ENCODE data around the gene SPATA33.

The SPATA33 gene

GRCh38 chr16:89704281-89704680 is 46.6 kb downstream of the SPATA33 start:
- DNase-seq (ENCODE audit: low read depth) = peak; percentile 28
- no peak for TF ChIP-seq CTCF (IDR thresholded peaks at IDR 0.05; ENCODE audit: low read depth, low read length)
- TF ChIP-seq MYC (IDR thresholded peaks at IDR 0.05; ENCODE audit: low read depth, low read length) = no peak
- TF ChIP-seq POLR2A (IDR thresholded peaks at IDR 0.05; ENCODE audit: extremely low read depth, insufficient read length) = no peak
- no peak for TF ChIP-seq MAX (IDR thresholded peaks at IDR 0.05; ENCODE audit: low read depth, low read length)
- H3K4me3 ChIP-seq (ENCODE audit: low read depth, low read length) = no peak overlapping the region

- H3K4me3 ChIP-seq (ENCODE audit: low read depth, low read length) = no peak overlapping the region
- TF ChIP-seq POLR2A (IDR thresholded peaks at IDR 0.05; ENCODE audit: extremely low read depth, insufficient read length) = no peak
- no peak for TF ChIP-seq MYC (IDR thresholded peaks at IDR 0.05; ENCODE audit: low read depth, low read length)
- no peak for TF ChIP-seq CTCF (IDR thresholded peaks at IDR 0.05; ENCODE audit: low read depth, low read length)
- TF ChIP-seq MAX (IDR thresholded peaks at IDR 0.05; ENCODE audit: low read depth, low read length) = no peak
- DNase-seq (ENCODE audit: low read depth) = no peak
These were observed 47.4 kb downstream of the SPATA33 start for GRCh38 chr16:89705006-89705405.

GRCh38 chr16:89706518-89707260 is 49.1 kb downstream of the SPATA33 start:
- no peak for DNase-seq (ENCODE audit: low read depth)
- TF ChIP-seq CTCF (IDR thresholded peaks at IDR 0.05; ENCODE audit: low read depth, low read length) (no peak), POLR2A (IDR thresholded peaks at IDR 0.05; ENCODE audit: extremely low read depth, insufficient read length) (no peak), MAX (IDR thresholded peaks at IDR 0.05; ENCODE audit: low read depth, low read length) (no peak), MYC (IDR thresholded peaks at IDR 0.05; ENCODE audit: low read depth, low read length) (no peak)
- no peak overlapping the region for H3K4me3 ChIP-seq (ENCODE audit: low read depth, low read length)

GRCh38 chr16:89707695-89708094 is 50.1 kb downstream of the SPATA33 start:
- no peak for DNase-seq (ENCODE audit: low read depth)
- no peak overlapping the region for H3K4me3 ChIP-seq (ENCODE audit: low read depth, low read length)
- no peak for TF ChIP-seq MAX (IDR thresholded peaks at IDR 0.05; ENCODE audit: low read depth, low read length)
- TF ChIP-seq POLR2A (IDR thresholded peaks at IDR 0.05; ENCODE audit: extremely low read depth, insufficient read length) = no peak
- no peak for TF ChIP-seq CTCF (IDR thresholded peaks at IDR 0.05; ENCODE audit: low read depth, low read length)
- TF ChIP-seq MYC (IDR thresholded peaks at IDR 0.05; ENCODE audit: low read depth, low read length) = no peak

GRCh38 chr16:89708481-89708931 is 50.9 kb downstream of the SPATA33 start:
- H3K4me3 ChIP-seq (ENCODE audit: low read depth, low read length) = no peak overlapping the region
- no peak for TF ChIP-seq POLR2A (IDR thresholded peaks at IDR 0.05; ENCODE audit: extremely low read depth, insufficient read length)
- no peak for TF ChIP-seq CTCF (IDR thresholded peaks at IDR 0.05; ENCODE audit: low read depth, low read length)
- no peak for TF ChIP-seq MAX (IDR thresholded peaks at IDR 0.05; ENCODE audit: low read depth, low read length)
- TF ChIP-seq MYC (IDR thresholded peaks at IDR 0.05; ENCODE audit: low read depth, low read length) = no peak
- DNase-seq (ENCODE audit: low read depth) = no peak

All from NB4 (cell line).